Inflammatory macrophage treated with lipopolysaccharide for 1 hour (primary cell): ENCODE results near the gene USP49.
"Not testable (repeated sequence)": the region's sequence is repeated elsewhere in the genome, so short reads cannot be mapped to it uniquely, and the experiment has no call there.

ENCODE experiments used
- DNase-seq, 2 donors: peaks; one replicate each; pipeline ENCODE4 v3.0.0-alpha.2; 2020 to 2022

Gene USP49

GRCh38 chr6:41895300-41896233 lies at the start of gene USP49:
Gene USP49 (minus strand): TSS chr6:41895375. CDS start chr6:41806983, 88,392 bp downstream.
- peak; percentile 94 to 97 for DNase-seq

DNA sequence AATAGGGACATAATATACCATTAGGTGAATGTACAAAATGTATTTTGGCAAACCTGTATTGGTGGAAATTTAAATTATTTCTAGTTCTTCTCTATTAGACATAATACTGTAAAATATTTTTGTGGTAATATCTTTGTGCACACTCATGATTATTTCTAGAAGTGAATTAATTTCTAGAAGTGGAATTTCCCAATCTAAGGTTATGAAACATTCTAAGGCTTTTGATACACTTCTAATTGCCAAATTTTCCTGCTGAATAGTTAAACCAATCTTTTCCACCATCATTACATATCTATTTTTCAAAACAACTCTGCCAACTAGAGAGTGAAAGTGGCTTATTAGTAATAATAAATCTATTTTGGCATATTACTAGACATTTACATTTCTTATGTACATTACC lies 48.3 kb upstream of the USP49 start:
- DNase-seq: peak; percentile 71 to 90

DNA sequence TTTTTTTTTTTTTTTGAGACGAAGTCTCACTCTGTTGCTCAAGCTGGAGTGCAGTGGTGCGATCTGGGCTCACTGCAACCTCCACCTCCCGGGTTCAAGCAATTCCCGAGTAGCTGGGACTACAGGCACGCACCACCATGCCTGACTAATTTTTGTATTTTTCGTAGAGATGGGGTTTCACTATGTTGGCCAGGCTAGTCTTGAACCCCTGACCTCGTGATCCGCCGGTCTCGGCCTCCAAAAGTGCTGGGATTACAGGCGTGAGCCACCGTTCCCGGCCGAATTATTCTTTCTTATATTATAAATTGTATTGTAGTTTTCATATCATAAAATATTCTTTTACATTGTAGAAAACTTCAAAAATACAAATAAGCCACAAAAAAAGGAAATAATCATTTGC lies 47.7 kb upstream of the USP49 start:
- DNase-seq: not testable (repeated sequence)

DNA sequence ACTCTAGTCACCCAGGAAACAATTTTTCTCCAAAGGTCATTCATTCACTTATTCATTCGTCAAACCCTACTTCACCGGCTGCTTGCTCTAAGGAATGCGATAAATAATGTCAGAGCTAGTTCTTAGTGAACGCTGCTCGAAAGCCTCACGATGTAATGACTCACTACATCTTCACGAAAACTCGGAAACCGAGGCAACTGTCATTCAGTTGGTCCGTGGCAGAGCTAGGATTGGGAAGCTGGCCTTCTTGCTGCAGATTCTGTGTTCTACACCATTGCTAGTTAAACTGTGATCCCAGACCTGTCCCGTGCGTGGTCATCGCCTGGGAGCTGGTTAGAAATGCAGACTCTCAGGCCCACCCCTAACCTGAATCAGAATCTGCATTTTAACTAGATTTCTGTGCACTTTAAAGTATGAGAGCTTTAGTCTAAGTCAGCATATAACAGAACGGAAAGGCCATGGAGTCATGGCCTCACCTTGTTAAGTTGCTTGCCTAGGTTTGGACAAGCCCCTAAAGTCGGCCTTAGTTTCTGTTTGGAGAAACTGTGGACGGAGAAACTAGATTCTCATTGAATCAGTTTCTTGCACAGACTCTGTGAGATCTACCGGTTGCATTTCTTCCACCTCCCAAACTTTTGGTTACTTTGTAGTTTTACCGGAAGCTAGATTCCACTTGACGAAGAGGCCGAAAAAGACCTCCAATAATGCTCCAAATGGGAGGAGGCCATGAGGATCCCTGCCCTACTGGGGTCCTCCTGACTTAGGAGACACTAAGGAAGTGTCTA lies 47.1 kb upstream of the USP49 start:
- DNase-seq: no peak

DNA sequence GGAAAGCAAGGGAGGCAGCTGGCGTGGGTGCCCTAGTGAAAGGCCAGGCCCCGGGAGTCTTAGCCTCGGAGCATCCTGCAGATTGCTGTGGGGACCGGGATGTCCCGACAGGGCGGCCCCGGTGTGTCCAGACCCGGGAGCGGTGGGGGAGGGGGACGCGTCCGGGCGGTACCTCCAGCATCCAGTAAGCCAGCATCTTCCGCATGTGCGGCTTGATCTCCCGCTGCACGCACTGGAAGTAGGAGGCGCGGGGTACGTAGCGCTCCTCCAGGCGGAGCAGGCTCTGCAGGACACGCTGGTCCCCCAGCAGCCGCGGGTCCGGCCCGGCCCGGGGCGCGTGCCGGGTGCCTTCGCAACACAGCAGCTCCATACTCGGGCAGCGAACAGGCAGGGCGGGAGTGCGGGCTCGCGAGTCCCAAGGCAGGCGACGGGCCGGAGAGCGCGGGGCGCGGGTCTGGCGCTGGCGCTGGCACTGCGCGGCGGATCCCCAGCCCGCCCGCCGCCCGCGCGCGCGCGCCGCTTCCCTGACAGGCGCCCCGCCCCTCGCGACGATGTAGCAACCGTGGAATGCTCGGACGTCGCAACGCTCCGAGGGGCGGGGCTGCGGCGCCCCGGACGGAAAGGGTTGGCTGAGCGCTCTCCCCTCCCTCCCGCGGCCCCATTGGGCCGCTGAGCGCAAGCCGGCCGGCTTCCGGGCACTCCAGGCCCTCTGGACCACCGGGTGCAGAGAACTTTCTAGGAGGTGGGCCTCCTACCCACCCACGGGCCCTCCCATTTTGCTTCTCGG lies 46.3 kb upstream of the USP49 start, which contains the start of gene CCND3:
Gene CCND3 (minus strand): TSS at position 529 of the 787 bp plus-strand sequence. CDS start 159 bp downstream, at position 370.
- DNase-seq: peak; percentile 93 to 97

- DNase-seq: peak; percentile 27 to 37
These were observed 45.6 kb upstream of the USP49 start for GRCh38 chr6:41940759-41941279.

DNA sequence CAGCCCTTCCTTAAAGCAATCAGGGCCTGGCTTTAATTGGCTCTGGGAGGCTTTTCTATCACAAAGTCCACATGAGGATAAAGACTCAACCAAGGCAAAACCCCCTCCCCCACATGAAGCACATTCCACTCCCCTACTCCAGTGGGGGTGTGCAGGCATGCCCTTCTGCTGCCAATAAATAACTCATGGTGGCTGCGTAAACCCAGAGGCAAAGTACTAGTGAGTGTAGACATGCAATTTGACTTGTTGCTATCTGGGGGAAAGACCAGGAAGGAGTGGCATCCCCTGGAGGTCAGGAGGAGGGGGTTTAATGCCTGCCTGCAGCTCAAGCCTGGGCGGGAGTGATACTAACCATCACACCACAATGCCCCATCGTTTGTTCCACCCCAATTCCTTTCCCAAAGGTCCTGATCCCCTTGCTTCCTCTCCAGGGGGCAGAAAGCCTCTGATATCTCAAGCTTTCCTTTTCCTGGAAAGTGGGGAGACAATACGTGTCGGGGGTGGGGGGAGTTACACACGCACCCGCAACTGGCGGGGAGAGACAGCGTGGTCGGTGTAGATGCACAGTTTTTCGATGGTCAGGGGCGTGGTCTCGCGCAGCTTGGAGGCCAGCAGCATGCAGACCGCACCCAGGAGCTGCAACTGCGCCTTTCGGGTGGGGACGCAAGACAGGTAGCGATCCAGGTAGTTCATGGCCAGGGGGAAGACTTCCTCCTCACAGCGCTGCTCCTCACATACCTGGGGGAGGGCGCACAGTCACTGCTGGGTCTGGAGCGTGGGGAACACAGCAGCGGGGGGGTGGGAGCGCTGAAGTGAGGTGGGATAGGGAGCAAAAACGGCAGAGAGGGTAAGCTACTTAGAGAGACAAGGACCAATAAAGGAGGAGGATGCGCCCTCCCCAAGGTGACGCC lies 44.9 kb upstream of the USP49 start:
- no peak for DNase-seq

DNA sequence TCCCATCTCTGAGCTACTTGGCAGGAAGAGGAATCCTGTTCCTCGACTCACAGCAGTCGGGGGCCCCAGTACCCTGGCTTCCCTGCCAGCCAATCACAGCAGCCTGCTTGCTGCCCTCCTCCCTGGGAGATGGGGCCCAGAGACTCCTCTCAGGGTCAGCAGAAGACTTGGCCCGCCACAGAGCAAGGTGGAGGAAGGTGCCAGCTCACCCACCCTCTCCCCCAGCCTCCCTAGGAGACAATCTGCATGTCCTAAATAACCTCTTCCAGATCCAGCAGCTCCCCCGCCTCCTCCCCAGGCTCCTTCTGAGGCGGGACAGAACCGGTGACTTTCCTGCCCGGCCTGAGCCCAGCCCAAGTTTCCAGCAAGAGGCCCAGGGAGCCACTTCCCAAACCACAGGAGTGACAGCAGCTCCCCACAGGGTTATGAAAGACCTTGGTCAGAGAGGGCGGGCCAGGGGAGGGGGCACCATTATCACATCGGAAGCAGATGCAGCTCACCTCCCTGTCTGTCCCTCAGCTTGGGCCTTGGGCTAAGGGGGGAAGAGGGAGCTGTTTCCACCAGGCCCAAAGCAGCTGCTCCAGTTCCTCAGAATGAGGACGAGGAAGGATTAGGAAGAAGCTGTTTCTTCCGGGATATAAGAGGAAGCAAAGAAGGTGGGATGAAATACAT lies 44.1 kb upstream of the USP49 start:
- DNase-seq: peak; percentile 48 to 67

GRCh38 chr6:41938590-41939175 lies 43.5 kb upstream of the USP49 start:
- no peak for DNase-seq

DNA sequence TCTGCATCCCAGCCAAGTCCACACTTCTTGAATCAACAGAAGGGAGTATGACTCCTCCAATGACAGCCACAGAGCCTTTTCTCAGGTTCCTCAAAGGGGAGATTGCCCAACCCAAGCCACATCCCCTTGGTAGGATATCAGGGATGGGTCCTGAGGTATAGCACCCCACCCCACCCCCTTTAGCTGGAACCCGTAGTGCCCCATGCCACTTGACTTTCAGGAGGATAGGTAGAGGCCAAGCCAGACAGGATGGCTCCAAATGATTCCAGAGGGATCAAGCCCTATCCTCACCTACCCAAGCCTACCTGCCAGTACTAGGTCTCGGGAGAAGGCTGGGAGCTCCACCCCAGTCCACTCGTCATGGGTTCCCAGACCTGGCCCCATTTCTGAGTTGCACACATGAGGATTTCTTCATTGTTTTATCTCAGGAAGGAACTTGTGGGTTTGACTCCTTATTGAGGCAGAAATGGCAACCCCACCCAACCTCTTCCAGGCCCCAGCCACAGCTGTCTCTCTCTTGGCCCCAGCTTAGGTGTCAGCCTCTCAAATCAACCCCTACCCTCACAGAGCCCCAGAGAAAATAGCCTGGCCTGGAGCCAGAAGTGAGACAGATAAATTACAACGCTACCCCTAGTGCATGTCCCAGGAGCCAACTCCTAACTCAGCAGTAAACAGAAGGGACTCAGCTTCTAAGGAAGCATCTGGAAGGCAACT lies 42.8 kb upstream of the USP49 start:
- DNase-seq: peak; percentile 59 to 67

- DNase-seq: no peak
These were observed 42.3 kb upstream of the USP49 start for GRCh38 chr6:41937472-41937860.

DNA sequence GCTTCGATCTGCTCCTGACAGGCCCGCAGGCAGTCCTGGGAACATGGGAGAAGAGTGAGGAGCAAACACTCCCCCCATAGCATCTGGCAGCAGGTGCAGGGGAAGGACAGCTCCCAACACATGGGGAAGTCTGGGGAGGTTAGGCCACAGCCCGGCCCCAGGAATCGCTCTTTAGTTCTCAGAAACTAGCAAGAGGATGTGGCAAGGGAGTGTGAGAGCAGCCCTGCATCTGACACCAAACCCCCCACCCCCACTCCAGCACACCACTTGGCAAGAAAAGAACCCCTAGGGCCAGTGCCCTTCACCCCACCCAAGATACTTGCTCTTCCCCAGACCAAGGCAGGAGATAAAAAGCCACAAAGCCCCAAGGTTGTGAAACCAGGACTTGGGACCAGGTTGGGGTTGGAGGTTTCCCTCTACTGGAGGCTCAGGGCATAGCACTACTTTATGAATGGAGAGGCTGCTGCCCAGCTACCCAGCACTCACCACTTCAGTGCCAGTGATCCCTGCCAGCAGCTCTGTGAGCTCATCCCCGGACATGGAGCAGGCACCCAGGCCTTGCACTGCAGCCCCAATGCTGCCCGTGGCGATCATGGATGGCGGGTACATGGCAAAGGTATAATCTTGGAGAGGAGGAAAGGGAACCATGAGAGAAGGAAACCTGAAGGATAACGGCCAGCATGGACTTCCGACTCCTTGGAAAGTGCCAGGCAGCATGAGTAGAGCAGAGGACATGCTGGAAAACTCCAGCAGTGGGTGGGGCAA lies 41.1 kb upstream of the USP49 start:
- DNase-seq: peak; percentile 76 to 89

- DNase-seq: no peak
These were observed 40.5 kb upstream of the USP49 start for GRCh38 chr6:41935685-41936072.

DNA sequence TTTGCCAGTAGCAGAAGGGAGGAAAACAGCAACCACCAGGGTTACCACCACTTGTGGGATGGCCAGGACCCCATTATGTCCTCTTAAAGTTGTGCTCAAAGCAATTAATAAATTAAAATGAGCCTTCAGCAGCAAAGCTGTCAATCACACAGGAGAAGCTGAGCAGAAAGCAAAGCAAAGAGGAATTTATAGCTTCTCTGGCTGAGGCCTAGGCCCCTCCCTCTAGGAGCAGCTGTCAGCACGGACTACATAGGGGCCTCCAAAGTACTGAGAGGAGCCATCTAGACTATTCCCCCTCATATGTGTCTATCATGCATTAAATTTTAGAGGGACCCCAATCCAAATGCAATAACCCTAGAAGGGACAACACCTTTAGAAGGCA lies 40.0 kb upstream of the USP49 start:
- no peak for DNase-seq

- no peak for DNase-seq
These were observed 39.4 kb upstream of the USP49 start for GRCh38 chr6:41934278-41935192.

- no peak for DNase-seq
These were observed 37.2 kb upstream of the USP49 start for GRCh38 chr6:41932378-41932777.

DNA sequence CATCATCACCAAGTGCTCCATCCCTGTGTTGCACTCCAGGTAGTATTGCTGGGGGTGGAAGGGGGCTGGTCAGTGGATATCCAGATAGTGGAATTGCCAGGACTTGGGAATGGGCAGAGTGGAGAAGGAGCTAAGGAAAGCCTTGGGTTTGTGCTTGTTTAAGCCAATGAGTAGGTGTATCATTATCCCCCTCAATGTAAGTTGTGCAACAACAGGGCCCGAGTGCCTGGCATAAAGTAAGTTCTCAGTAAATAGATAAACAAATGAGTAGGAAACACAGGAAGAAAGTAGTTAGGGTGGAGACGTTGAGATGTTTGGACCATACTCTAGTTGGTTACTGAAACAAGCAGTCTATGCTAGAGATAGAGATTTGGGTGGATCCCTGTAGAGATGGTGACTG lies 36.6 kb upstream of the USP49 start:
- DNase-seq: no peak

DNA sequence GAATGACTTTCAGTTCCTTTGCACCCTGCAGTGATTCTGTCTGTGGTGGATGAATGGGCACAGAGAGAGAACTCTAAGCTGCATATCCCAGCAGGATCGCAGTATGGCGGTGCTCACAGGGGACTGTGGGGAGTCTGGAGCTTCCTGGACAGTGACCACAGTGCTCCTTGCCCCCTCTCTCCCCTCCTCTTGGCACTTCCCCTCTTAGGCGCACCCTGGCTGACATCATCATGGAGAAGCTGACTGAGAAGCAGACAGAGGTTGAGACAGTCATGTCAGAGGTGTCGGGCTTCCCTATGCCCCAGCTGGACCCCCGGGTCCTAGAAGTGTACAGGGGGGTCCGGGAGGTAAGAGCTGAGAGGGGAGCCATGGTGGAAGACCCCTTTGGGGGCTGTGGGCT lies 34.7 kb upstream of the USP49 start:
- peak; percentile 22 to 49 for DNase-seq
